ENCODE measurements around the gene RET.

The RET gene

GRCh38 chr10:43151371-43151770, 74.5 kb downstream of the RET start:
- no peak overlapping the region for H3K4me3 ChIP-seq (ENCODE audit: control insufficient read depth, low read depth, low read length)
- no peak for TF ChIP-seq CTCF (conservative IDR thresholded peaks at IDR 0.05; ENCODE audit: control insufficient read depth, insufficient read depth, low read depth, low read length)
- DNase-seq (ENCODE audit: low read depth): no peak

- H3K4me3 ChIP-seq (ENCODE audit: control insufficient read depth, low read depth, low read length): no peak overlapping the region
- TF ChIP-seq CTCF (conservative IDR thresholded peaks at IDR 0.05; ENCODE audit: control insufficient read depth, insufficient read depth, low read depth, low read length): no peak
- no peak for DNase-seq (ENCODE audit: low read depth)
Measured at GRCh38 chr10:43153901-43154300, 77.0 kb downstream of the RET start.

GRCh38 chr10:43155221-43155620, 78.4 kb downstream of the RET start:
- DNase-seq (ENCODE audit: low read depth): no peak
- no peak overlapping the region for H3K4me3 ChIP-seq (ENCODE audit: control insufficient read depth, low read depth, low read length)
- TF ChIP-seq CTCF (conservative IDR thresholded peaks at IDR 0.05; ENCODE audit: control insufficient read depth, insufficient read depth, low read depth, low read length): no peak

- no peak for TF ChIP-seq CTCF (conservative IDR thresholded peaks at IDR 0.05; ENCODE audit: control insufficient read depth, insufficient read depth, low read depth, low read length)
- H3K4me3 ChIP-seq (ENCODE audit: control insufficient read depth, low read depth, low read length): no peak overlapping the region
Measured at GRCh38 chr10:43155741-43156140, 78.9 kb downstream of the RET start.

GRCh38 chr10:43156590-43157341, 79.9 kb downstream of the RET start:
- DNase-seq (ENCODE audit: low read depth): no peak
- no peak for TF ChIP-seq CTCF (conservative IDR thresholded peaks at IDR 0.05; ENCODE audit: control insufficient read depth, insufficient read depth, low read depth, low read length)
- H3K4me3 ChIP-seq (ENCODE audit: control insufficient read depth, low read depth, low read length): no peak overlapping the region

More at GRCh38 chr10:43155741-43156140, 78.9 kb downstream of the RET start:
- DNase-seq (ENCODE audit: low read depth): no peak

- H3K4me3 ChIP-seq (ENCODE audit: control insufficient read depth, low read depth, low read length): no peak overlapping the region
- no peak for TF ChIP-seq CTCF (conservative IDR thresholded peaks at IDR 0.05; ENCODE audit: control insufficient read depth, insufficient read depth, low read depth, low read length)
- no peak for DNase-seq (ENCODE audit: low read depth)
Measured at GRCh38 chr10:43158636-43159035, 81.8 kb downstream of the RET start.

Measured in fibroblast of mammary gland (primary cell).